Measurements from ENCODE around the gene BCL11B.

DNA sequence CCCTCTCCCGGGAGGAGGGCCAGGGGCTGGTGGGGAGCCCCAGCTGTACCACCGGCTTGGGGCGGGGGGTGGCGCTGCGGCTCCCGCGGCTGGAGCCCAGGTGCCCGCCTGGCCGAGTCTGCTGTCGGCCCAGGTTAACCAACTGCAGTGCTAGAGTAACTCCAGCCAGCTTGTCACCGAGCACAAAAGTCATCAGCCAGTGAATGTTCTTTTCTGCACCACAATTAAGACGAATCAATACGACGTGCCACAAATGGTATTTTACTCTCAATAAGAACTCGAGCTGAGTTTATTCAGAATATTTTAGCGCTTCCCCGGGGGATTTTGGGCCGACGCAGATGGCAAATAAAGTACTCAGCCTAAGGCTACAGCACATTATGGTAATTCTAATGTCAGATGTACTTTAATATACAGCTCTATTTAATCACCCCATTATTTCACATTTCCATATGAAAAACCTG, 83.2 kb downstream of the BCL11B start:
- TF ChIP-seq, protein P1, sequence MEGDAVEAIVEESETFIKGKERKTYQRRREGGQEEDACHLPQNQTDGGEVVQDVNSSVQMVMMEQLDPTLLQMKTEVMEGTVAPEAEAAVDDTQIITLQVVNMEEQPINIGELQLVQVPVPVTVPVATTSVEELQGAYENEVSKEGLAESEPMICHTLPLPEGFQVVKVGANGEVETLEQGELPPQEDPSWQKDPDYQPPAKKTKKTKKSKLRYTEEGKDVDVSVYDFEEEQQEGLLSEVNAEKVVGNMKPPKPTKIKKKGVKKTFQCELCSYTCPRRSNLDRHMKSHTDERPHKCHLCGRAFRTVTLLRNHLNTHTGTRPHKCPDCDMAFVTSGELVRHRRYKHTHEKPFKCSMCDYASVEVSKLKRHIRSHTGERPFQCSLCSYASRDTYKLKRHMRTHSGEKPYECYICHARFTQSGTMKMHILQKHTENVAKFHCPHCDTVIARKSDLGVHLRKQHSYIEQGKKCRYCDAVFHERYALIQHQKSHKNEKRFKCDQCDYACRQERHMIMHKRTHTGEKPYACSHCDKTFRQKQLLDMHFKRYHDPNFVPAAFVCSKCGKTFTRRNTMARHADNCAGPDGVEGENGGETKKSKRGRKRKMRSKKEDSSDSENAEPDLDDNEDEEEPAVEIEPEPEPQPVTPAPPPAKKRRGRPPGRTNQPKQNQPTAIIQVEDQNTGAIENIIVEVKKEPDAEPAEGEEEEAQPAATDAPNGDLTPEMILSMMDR (IDR thresholded peaks at IDR 0.05; ENCODE audit: insufficient read depth, low read length, poor library complexity, severe bottlenecking) = no peak
- TF ChIP-seq EZH2phosphoT487 (conservative IDR thresholded peaks at IDR 0.05; ENCODE audit: low read length) = no peak

Data from SU-DHL-6 (cell line).